NCI-H1694 treated with DMSO at 0.1 percent for 48 hours (cell line): Measurements from ENCODE around the gene LACRT.

Experiments used
- DNase-seq: peaks from one replicate; lab custom pipeline; 2025; lab: John Stamatoyannopoulos, UW

Gene LACRT

GRCh38 chr12:54601841-54602240 is 32.9 kb downstream of the LACRT start:
- no peak for DNase-seq

GRCh38 chr12:54598970-54599369 is 35.7 kb downstream of the LACRT start:
- DNase-seq, result no peak

DNA sequence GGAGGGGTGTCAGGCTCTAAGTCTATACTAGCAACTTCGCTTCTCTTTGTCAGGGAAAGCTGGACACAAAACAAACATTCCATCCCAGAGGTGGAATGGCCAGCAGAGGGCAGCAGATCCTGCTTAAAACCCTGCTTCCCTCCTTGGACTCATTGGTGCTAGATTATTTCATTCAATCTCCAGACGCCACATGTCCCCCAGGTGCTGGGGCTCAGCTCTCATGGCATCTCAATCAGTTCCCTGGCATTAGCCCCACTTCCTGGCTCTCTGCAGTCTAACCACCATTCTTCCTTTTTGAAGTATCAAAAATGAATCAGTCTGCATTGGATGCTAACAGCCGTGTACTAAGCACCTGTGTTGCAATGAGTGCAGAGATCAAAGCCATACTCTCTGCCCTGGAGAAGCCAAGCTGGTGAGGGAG is 38.2 kb downstream of the LACRT start:
- peak; percentile 3 for DNase-seq

- DNase-seq, result no peak
These were observed 39.2 kb downstream of the LACRT start for GRCh38 chr12:54595471-54595870.

- DNase-seq, result no peak
These were observed 41.0 kb downstream of the LACRT start for GRCh38 chr12:54593725-54594124.

- DNase-seq, result no peak
These were observed 41.6 kb downstream of the LACRT start for GRCh38 chr12:54593135-54593534.

DNA sequence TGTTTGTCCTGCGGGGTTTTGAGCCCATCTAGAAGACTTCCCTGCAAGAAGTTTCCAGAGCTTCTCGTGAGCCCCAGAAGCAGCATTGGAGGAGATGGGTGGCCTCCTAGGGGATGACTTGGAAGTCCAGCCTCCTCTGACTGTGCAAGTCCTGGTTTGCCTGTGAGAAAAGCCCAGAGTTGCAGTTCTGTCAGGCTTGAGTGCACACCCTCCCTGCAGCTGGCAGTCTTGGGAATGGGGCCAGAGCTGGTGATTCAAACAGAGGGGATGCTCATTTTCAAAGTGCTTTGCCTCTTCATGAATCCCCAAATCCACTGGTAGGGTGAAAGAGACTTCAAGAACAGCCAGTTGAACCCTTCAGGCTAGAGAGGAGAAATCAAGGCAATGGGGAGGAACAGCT is 42.4 kb downstream of the LACRT start:
- DNase-seq, result no peak

DNA sequence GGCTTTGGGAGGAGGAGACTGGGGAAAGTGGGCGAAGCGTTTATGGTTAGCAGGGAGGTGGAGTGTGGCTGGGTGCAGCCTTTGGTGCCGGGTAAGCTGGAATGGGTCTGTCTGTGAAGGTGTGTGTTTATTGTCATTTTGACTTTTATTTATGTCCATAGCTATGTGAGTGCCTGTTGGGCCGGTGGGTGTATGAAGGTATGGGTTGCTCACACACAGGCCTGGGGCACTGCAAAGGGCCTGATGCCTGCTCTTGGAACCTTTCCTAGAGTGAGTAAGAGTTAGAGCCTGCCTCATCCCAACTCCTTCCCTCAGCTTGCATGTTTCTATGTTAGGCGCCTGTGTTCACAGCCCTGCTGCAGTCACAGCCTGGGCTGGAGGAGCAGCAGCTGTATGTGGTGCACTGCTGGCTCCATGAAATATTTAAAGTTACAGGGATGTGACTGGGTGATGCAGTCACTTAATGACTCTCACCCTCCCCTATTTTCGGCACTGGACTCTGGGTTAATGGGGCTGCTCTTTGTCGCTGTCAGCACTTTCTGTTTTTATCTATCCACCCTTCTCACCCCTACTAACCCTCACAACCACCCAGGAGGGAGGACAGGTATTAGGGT is 43.6 kb downstream of the LACRT start:
- no peak for DNase-seq

DNA sequence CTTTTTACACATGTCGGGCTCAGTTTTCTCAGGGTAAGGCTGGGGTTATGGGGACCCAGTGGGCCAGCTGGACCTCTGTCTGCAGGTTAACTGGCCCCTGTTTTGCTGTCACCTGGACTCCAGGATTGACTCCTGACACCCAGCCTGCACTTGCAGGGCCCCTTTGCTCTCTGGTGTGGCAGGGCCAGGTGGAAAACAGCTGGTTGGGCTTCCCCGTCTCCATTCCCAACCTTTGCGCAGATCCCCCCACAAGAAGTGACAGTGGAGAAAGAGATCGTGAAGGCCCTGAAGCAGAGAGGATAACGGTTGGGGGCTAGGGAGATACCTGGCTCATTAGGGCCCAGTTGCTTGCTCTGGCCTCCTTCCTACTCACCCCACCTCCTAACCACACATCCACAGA is 44.7 kb downstream of the LACRT start:
- DNase-seq, result no peak

- no peak for DNase-seq
These were observed 45.8 kb downstream of the LACRT start for GRCh38 chr12:54588890-54589267.

GRCh38 chr12:54588110-54588889 is 46.4 kb downstream of the LACRT start, which contains the start of gene PPP1R1A:
Gene PPP1R1A, minus strand, starts transcription at chr12:54588659. Its CDS starts 171 bp downstream, at chr12:54588488.
- no peak for DNase-seq

DNA sequence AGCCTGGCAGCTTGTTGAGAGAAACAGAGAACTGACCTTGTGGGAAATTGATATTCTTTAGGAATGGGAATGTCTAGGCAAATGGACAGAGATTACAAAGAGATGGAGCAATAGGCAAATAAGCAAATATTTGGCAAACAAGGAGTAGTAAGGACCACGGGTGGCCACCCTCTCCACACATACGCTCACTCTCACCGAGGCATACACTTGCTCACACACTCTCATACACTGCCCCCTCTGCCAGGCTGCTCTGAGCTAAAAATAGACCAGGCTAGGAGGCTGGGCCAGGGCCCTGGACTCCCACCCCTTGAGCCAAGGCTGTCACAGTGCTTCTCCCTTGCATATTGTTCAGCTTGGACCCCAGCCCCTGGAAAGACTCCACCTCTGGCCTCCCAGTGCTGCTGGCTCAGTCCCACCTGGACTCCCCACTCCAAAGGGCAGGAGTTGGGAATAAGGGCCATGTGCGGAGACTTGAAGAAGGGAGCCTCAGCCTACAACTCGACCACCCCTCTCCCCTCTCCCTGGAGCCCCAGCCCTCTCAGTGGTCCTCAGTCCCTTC is 47.3 kb downstream of the LACRT start:
- no peak for DNase-seq

- DNase-seq, result no peak
These were observed 48.1 kb downstream of the LACRT start for GRCh38 chr12:54586620-54587019.

GRCh38 chr12:54585243-54585642 is 49.5 kb downstream of the LACRT start:
- no peak for DNase-seq

DNA sequence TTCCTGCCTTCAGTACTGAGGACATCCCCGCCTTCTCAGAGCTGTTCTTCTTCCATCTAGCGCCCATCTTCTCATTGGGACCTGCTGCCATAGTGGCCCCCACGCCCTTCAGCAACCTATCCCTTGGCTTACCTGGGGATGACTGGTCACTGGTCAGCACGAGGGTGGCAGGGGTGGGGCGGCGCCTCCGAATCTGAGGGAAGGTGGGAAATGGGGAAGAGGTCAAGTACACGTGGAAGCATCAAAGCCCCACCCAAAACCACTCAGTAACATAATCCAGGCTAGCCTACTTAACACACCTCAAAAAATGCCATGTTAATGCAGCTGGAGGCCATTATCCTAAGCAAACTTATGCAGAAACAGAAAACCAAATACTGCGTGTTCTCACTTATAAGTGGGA is 50.6 kb downstream of the LACRT start:
- DNase-seq, result no peak

DNA sequence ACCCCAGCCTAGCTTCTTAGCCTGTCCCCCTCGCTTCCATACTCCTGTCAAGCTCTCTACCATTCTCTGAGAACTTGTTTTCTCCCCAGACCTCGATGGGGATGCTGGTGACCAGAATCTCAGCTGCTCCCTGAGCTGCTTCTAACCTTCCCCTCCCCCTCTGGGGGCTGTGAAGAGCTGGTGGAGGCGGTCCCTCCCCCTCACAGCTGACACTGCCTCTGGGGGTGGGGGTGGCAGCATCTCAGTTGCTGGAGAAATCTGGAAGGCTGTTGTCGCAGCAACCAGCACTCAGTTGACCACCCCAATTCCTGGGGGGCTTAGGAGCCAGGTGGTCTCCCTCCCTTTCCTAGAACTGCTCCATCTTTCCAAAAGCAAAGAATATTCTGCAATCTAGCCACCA is 51.0 kb downstream of the LACRT start:
- no peak for DNase-seq

DNA sequence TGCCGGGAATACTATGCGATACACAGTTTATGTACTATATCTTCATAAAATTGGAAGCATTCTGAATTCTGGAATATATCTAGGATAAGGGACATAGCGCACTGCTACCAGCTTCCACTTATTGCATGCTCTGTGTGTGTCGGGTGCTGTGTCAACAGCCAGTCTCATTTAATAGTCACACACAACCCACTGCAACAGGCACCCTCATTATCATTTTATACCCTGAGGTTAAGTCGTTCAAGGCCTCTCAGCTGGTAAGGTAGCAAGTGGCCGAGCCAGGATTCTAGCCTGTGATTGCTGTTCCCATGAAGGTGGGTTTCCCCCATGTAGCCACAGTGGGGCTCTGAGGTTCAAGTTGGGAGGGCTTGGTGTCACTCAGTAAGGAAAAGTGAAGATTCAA is 53.3 kb downstream of the LACRT start:
- DNase-seq, result no peak
